ENCODE measurements around the gene SPRED1.

DNA sequence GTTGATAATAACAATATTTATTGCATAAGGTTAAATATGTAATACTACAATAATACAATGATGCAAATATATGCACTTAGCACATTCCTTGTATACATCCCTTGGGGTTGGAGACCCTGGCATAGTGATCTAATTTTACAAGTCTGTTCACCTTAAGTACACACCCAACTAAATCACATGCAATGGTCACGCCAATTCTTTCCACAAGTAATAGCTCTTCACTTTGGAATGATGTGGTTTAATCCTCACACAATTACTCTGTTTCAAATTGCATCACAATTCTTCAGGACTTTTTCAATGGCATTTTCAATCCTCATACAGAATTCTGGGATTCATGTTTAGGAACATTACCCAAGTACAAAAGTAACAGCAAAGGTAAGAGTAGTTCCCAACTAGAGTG, 27.3 kb upstream of the SPRED1 start:
- TF ChIP-seq, protein P1, sequence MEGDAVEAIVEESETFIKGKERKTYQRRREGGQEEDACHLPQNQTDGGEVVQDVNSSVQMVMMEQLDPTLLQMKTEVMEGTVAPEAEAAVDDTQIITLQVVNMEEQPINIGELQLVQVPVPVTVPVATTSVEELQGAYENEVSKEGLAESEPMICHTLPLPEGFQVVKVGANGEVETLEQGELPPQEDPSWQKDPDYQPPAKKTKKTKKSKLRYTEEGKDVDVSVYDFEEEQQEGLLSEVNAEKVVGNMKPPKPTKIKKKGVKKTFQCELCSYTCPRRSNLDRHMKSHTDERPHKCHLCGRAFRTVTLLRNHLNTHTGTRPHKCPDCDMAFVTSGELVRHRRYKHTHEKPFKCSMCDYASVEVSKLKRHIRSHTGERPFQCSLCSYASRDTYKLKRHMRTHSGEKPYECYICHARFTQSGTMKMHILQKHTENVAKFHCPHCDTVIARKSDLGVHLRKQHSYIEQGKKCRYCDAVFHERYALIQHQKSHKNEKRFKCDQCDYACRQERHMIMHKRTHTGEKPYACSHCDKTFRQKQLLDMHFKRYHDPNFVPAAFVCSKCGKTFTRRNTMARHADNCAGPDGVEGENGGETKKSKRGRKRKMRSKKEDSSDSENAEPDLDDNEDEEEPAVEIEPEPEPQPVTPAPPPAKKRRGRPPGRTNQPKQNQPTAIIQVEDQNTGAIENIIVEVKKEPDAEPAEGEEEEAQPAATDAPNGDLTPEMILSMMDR (IDR thresholded peaks at IDR 0.05): no peak
- no peak for TF ChIP-seq POLR2A (IDR thresholded peaks at IDR 0.05)
